GM19397 (cell line): ENCODE data around the gene PTPRO.

Experiments used
- ATAC-seq: cut with Tn5 transposase; IDR thresholded peaks from one replicate; pipeline ENCODE4 v1.9.1; 2021; ENCODE audit warnings: mild to moderate bottlenecking, moderate library complexity; ENCODE audit not compliant: unreplicated experiment

PTPRO gene

DNA sequence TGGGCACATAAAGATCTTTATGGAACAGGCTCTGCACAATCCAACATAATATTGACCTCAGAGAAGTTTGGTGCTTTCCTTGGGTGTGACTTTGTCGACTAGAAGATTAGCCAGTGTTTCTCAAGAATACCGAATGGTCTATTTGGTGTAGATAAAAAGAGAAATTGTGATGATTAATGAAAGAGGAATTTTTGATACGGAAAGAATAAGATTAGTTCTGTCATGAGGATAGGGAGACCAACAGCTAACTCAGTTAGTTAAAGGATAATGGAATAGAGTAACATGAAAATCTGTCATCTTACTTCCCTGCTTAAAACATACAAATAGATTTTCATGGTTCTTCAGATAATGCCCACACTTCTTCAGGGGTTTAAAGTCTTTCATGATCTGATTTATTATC is 24.2 kb downstream of the PTPRO start:
- no peak for ATAC-seq

- no peak for ATAC-seq
These were observed 28.3 kb downstream of the PTPRO start for GRCh38 chr12:15350643-15351042.

GRCh38 chr12:15355766-15356165 is 33.5 kb downstream of the PTPRO start:
- no peak for ATAC-seq

DNA sequence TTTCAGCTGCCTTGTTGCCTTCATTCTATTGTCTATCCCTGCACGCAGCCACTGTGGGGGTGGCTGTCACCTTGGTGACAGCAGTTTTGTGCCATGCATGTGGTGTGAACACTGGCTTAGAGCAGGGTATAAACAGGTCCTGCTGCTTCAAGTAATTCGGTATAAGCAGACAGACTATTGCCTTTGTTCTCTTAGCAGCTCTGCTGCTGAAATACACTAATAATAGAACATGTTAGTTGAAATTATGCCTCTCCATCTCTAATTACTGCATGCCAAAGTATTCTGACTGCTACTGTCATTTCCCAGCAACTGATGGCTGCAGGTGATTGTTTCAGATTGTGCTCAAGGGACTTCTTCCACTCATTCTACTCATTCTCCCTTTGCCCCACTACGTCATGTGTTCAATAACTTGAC is 34.6 kb downstream of the PTPRO start:
- ATAC-seq = no peak

- no peak for ATAC-seq
These were observed 42.2 kb downstream of the PTPRO start for GRCh38 chr12:15364221-15365160.

GRCh38 chr12:15368812-15369211 is 46.5 kb downstream of the PTPRO start:
- no peak for ATAC-seq

- no peak for ATAC-seq
These were observed 50.0 kb downstream of the PTPRO start for GRCh38 chr12:15372352-15372751.

DNA sequence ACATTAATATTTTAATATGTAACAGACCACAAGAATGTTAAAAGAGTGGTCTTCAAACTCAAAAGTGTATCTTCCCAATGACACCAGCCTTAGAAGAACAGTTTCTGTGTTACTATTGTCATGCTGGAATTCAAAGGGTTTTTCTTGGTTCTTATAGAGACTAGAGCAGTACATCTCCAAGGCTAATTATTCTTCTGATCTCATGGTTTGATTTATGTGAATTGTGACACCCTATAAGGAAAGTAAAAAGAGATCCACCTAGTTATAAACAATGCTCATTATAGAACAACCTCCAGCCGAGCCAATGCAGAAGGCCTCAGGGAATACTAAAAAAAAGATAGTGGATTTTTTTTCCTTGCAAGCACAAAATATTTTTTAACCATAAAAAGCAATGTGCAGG is 65.5 kb downstream of the PTPRO start:
- no peak for ATAC-seq

DNA sequence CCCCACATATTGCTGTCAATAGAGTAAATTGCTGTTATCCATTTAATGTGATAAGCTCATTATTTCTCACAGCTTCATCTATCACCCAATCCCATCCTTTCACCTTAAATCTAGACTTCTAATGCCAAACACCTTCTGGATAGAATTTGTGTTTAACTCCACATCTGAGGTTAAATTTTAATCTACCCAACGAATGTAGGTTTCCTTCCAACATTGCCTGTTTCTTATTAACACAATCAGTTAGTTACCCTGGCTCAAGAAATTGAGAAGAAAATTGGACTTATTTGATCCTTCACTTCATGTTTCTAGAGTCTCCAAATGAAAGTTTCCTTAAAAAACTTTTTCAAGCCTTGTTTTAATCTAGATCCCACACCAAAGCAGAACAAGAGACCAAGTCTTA is 67.3 kb downstream of the PTPRO start:
- ATAC-seq = no peak

DNA sequence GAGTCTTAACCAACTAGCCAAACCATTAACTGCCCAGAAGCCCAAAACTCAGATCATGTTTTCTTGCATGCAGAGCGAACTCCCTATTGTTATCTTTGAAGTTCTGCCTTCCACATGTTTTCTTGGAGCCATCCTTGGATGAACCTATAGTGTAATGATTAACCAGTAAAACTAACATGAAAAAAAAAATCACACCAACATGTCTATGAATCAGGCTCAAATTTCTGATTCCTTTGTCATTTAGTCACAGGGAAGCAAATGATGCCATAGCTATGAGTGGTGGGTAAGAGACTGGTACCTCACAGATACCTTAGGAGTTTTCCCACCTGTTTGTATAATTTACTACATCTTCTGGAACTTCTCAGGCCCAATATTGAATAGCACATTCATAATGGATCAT is 70.7 kb downstream of the PTPRO start:
- ATAC-seq = no peak

DNA sequence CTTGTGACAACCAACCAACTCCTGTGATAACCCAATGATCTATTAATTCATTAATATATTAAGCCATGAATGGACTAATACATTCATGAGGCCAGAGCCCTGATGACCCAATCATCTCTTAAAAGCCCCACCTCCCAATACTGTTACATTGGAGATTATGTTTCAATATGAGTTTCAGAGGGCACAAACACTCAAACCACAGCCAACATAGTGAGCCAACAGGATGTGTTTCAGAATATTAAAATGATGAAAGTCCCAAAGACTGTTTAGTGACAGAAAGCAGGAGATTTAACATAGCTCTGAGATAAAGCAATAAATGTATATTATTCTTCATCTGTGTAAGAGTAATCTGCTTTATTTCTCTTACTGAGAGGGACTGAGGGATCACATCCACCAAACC is 71.7 kb downstream of the PTPRO start:
- ATAC-seq = no peak

DNA sequence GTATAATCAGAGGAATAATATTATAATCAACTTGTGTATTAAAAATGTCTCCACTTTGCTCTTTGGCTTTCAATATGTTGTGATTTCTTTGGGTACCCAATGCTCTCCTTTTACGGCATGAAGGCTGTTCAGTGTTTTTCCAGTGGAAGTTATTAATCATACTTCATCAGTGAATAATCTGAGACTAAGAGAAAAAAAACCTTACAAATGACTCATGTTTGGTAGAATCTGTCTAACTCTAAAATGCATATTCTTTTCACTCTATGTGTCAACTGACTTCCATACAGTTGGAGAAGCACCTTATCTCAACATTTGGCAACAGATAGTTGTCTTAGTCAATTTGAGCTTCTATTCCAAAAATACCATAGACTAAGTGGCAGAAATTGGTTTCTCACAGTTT is 82.2 kb downstream of the PTPRO start:
- no peak for ATAC-seq

DNA sequence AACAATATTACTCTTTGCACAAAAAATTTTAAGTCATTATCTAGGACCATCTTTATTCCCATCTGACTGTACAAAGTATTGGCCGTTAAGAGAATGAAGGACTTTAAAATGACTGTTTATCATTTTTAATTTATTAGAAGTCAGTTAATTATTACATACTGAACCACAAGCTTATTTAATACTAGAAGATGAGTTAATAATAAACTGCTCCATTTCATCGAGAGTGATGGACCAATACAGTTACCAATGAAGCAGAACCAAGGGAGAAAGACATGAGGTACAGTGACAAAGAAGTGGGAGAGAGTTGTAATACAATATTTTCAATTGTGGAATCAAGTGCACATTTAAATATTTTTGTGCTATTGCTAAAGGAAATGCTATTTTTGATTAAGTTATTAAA is 83.3 kb downstream of the PTPRO start:
- ATAC-seq = no peak

- no peak for ATAC-seq
These were observed 84.7 kb downstream of the PTPRO start for GRCh38 chr12:15407025-15407424.

- ATAC-seq = no peak
These were observed 89.5 kb downstream of the PTPRO start for GRCh38 chr12:15411842-15412241.

DNA sequence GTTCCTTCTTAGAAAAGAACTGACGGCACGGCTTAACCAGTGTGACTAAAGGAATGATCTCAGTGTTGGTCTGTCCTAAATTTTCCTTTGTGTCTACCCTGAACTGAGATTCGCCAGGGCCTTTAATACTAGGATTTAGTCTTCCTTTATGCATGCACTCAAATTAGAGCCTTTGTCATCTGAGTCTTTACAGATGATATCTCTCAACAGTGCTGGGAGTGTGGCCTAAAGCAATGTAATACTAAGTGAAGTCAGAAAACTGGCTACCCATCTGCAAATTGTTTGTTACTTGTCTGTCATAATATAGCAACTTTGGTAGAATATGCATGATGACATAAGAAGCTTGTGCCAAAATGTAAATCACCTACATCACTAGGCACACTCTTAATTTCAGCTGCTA is 95.4 kb downstream of the PTPRO start:
- no peak for ATAC-seq

GRCh38 chr12:15423629-15424028 is 101.3 kb downstream of the PTPRO start:
- no peak for ATAC-seq

DNA sequence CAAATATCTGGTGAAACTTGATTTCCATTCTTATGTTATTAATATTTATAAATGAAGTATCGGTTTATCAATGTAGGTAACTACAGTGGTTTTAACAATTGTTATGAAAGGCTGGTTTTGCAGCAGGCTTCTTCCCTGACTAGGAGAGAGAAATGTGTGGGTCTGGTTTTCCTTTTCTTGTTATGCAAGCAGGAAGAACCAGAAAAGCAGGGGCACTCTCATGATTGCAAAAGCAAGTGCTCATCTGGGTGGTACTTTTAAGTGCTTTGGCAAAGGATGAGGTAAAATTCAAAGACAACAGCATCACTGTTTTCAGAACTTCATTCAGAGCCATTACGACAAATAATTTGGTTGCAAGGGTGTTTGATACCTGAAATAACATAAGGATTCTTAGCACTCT is 105.6 kb downstream of the PTPRO start:
- ATAC-seq = no peak

- no peak for ATAC-seq
These were observed 106.3 kb downstream of the PTPRO start for GRCh38 chr12:15428632-15429031.

DNA sequence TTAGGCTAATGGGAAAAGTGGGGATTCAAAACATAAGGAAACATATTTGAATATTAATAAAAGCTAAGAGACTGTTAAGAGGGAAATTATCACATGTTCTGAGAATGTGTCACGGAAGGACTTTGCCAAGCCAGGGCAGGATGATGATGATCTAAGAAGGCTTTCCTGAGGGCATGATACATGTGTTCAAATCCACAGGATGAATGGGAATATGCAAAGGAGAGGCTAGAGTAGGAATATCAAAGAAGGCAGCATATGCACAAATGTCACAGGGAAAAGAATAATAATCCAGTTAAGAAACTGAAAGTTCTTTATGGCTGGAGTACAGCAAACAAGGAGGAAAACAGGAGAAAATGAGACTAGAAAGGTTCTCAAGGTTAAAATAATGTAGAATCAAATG is 107.0 kb downstream of the PTPRO start:
- no peak for ATAC-seq

GRCh38 chr12:15435597-15435996 is 113.3 kb downstream of the PTPRO start:
- no peak for ATAC-seq

GRCh38 chr12:15439459-15439858 is 117.2 kb downstream of the PTPRO start:
- no peak for ATAC-seq

- no peak for ATAC-seq
These were observed 120.7 kb downstream of the PTPRO start for GRCh38 chr12:15443050-15443449.
